B cell (primary cell): Measurements from ENCODE around the gene ITFG1.

ENCODE experiments used
- EZH2 ChIP-seq: IDR thresholded peaks from 2 replicates; pipeline ENCODE4 v1.6.1; 2012; ENCODE audit warnings: borderline replicate concordance, low read depth, mild to moderate bottlenecking, moderate library complexity, low read length; ENCODE audit not compliant: insufficient read depth, poor library complexity, severe bottlenecking
- TF ChIP-seq, protein P1 (sequence below): fragments of 200-600 bp; IDR thresholded peaks from one replicate; pipeline ENCODE4 v1.8.0; 2022; ENCODE audit warnings: antibody characterized with exemption, mild to moderate bottlenecking

GRCh38 chr16:47198180-47198575 lies 262.7 kb downstream of the ITFG1 start:
- TF ChIP-seq, protein P1, sequence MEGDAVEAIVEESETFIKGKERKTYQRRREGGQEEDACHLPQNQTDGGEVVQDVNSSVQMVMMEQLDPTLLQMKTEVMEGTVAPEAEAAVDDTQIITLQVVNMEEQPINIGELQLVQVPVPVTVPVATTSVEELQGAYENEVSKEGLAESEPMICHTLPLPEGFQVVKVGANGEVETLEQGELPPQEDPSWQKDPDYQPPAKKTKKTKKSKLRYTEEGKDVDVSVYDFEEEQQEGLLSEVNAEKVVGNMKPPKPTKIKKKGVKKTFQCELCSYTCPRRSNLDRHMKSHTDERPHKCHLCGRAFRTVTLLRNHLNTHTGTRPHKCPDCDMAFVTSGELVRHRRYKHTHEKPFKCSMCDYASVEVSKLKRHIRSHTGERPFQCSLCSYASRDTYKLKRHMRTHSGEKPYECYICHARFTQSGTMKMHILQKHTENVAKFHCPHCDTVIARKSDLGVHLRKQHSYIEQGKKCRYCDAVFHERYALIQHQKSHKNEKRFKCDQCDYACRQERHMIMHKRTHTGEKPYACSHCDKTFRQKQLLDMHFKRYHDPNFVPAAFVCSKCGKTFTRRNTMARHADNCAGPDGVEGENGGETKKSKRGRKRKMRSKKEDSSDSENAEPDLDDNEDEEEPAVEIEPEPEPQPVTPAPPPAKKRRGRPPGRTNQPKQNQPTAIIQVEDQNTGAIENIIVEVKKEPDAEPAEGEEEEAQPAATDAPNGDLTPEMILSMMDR, result no peak
- TF ChIP-seq EZH2, result no peak
